Adrenal gland (tissue), 12 donors: ENCODE data around the gene DGCR8. TPM values are rescaled to one million over a fixed set of nuclear protein-coding genes. Genes with fewer than 3 reads are reported as not detected.

Source experiments
- DNase-seq, 7 donors: peaks; one replicate each; pipeline ENCODE4 v3.0.0-alpha.2; 2019 to 2020
- H3K27ac ChIP-seq, 5 donors: fragments of 200-600 bp; sonication (generic) in 4 of 5; 1 replicate in 3 of 5; 2 replicates in 2 of 5; pipeline versions ENCODE4 v1.5.1 to v1.8.0; 2016 to 2020; ENCODE audit warnings: mild to moderate bottlenecking in 1 of 5
- H3K27me3 ChIP-seq: fragments of 200-600 bp; 2 replicates; pipeline ENCODE4 v1.8.0; 2021
- H3K36me3 ChIP-seq, 2 donors: fragments of 200-600 bp; replicated peaks in 1 of 2; 1 replicate in 1 of 2; 2 replicates in 1 of 2; pipeline versions ENCODE4 v1.5.1 to v1.8.0; 2018 to 2022
- H3K4me1 ChIP-seq, 2 donors: fragments of 200-600 bp; replicated peaks in 1 of 2; 1 replicate in 1 of 2; 2 replicates in 1 of 2; pipeline versions ENCODE4 v1.5.1 to v1.8.0; 2018 to 2021
- H3K4me3 ChIP-seq, 4 donors: fragments of 200-600 bp; sonication (generic) in 3 of 4; one replicate each; pipeline ENCODE4 v1.5.1; 2016 to 2018
- H3K9me3 ChIP-seq, 3 donors: fragments of 200-600 bp; sonication (generic) in 1 of 3; replicated peaks in 1 of 3; 1 replicate in 2 of 3; 2 replicates in 1 of 3; pipeline versions ENCODE4 v1.5.1 to v1.8.0; 2016 to 2021
- CTCF ChIP-seq, 6 experiments: fragments of 450-650 bp in 4 of 6; fragments of 200-600 bp in 2 of 6; sonication (generic) in 1 of 6; IDR thresholded peaks; 1 replicate in 5 of 6; 2 replicates in 1 of 6; pipeline versions ENCODE4 v1.5.1 to v1.8.0; 2016 to 2021; ENCODE audit warnings: antibody characterized with exemption in 6 of 6, mild to moderate bottlenecking in 2 of 6, moderate library complexity in 1 of 6
- POLR2A ChIP-seq, 2 donors: fragments of 450-650 bp; IDR thresholded peaks; one replicate each; pipeline ENCODE4 v1.6.1; 2017; ENCODE audit warnings: antibody characterized with exemption in 2 of 2, mild to moderate bottlenecking in 2 of 2, moderate library complexity in 1 of 2
- WGBS, 4 donors: extraction: QIAGEN DNeasy Blood & Tissue Kit in 2 of 4; methylation state at CpG; one replicate each; pipeline versions ENCODE4 v1.1.5 to v1.1.7; 2013 to 2017; 5-methylcytosine and 5-hydroxymethylcytosine counted together
- intact Hi-C, 2 donors: fragments of 100-400 bp; cut with DNase I; formaldehyde crosslinking; loops; one replicate each; pipeline versions ENCODE4 v1.14.1 to v1.15.0; 2022 to 2023
- polyA plus RNA-seq, 3 donors: library from polyadenylated mRNA; stranded (reverse); fragments of 200-250 nt in 2 of 3; fragments of 350-450 nt in 1 of 3; fragmentation: Illumina TruSeq in 1 of 3; extraction: RNeasy Lipid Tissue Mini Kit (QIAGEN cat#74804) in 1 of 3; gene quantifications; one replicate each; pipeline ENCODE4 v1.2.3, GENCODE V29; 2013 to 2014
- total RNA-seq, 9 donors: library from RNA; depleted of rRNA in 4 of 9; stranded (reverse); fragments of >200 nt in 4 of 9; fragments of 120-200 nt in 1 of 9; fragmentation: NEBNext Ultra II Directional in 1 of 9; extraction: Animal tissue kit (Norgen Biotek cat#: 25700) in 1 of 9; gene quantifications; one replicate each; pipeline versions ENCODE4 v1.1.0 to v1.2.4, GENCODE V29; 2013 to 2023
- donor health status: healthy with polysubstance abuse.
- donor health status: Bipolar disorder and iron deficiency.
- donor health status: DM: yes; HTN: yes; CAD: no.
- donor health status: DM: no; HTN: no; CAD: no.
- donor health status: DM: no; HTN: no; CAD: no.
- donor health status: DM: yes; HTN: yes; CAD: no.

DGCR8 gene
- total and polyA plus RNA-seq, 12 donors, result 7.2 to 32.2 (median 22.4) TPM

GRCh38 chr22:20140107-20140445 is 60.0 kb downstream of the DGCR8 start:
- Histone ChIP-seq H3K4me1 (peaks cover 8 to 34% of the 10 kb centered on the region in 2 donors), H3K36me3 (peaks cover 0 to 5% of the 10 kb centered on the region in 2 donors), H3K9me3 (no peaks in the 10 kb centered on the region), H3K4me3 (no peak overlapping the region), H3K27ac (no peak overlapping the region), H3K27me3 (no peaks in the 10 kb centered on the region)
- 81 to 96% (median 88%) methylated on average over 4 to 11 of the region's 11 CpGs for WGBS, 4 donors
- intact Hi-C loops, result no loop called here
- TF ChIP-seq POLR2A (IDR thresholded peaks at IDR 0.05), result no peak
- TF ChIP-seq CTCF (IDR thresholded peaks at IDR 0.05), result no peak
- DNase-seq, result no peak

GRCh38 chr22:20140521-20140964 is 60.5 kb downstream of the DGCR8 start:
- H3K27ac ChIP-seq, result no peak overlapping the region

DNA sequence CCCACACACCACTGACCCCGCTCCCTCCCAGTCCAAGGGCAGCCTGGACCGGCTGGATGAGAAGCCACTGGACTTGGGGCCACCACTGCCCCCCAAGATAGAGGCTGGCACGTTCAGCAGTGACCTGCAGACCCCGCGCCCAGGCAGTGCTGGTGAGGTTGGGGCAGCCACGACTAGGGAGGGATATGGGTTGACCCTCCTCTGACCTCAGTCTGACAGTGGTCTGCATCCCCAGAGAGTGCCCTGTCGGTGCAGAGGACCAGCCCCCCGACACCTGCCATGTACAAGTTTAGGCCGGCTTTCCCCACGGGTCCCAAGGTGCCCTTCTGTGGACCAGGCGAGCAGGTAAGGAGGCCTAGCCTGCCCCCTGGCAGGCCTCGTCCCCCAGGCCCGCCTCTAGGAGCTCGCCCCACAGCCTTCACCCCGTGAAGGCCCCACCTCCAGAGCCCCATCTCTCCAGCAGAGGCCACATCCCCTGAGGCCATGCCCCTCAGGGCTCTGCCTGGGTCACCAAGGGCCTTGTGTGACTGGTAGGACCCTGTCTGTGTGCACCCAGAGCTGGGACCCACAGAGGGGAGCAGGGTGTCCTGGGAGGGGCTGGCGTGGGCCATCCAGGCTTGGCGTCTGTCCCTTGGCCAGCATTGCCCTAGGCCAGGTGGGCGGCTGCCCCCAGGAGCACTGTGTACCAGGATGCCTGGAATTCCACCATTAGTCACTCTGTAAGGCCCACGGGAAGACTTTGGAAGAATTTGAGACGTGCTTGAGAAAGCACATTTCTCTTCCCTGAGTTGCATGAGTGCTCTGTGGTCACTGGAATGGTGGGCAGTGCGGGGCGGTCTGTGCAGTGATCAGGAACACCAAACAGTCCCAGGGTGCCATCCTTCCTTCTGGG is 61.4 kb downstream of the DGCR8 start:
- intact Hi-C loops, result no loop called here
- Histone ChIP-seq H3K27ac (no peak overlapping the region), H3K27me3 (no peaks in the 10 kb centered on the region), H3K9me3 (no peaks in the 10 kb centered on the region), H3K36me3 (peaks cover 0 to 5% of the 10 kb centered on the region in 2 donors), H3K4me3 (no peak overlapping the region), H3K4me1 (peaks cover 8 to 20% of the 10 kb centered on the region in 2 donors)
- no peak for DNase-seq
- no peak for TF ChIP-seq POLR2A (IDR thresholded peaks at IDR 0.05)
- TF ChIP-seq CTCF (IDR thresholded peaks at IDR 0.05), result no peak
- WGBS, 4 donors, result 81 to 92% (median 88%) methylated on average over 9 to 22 of the region's 22 CpGs

More at GRCh38 chr22:20140521-20140964, 60.5 kb downstream of the DGCR8 start:
- H3K4me1 ChIP-seq, result peaks cover 8 to 29% of the 10 kb centered on the region in 2 donors
- DNase-seq, result no peak
- no peaks in the 10 kb centered on the region for H3K27me3 ChIP-seq
- intact Hi-C loops, result no loop called here
- TF ChIP-seq CTCF (IDR thresholded peaks at IDR 0.05), result no peak
- peaks cover 0 to 5% of the 10 kb centered on the region in 2 donors for H3K36me3 ChIP-seq
- H3K9me3 ChIP-seq, result no peaks in the 10 kb centered on the region
- WGBS, 4 donors, result 81 to 91% (median 86%) methylated on average over 6 to 17 of the region's 17 CpGs
- no peak overlapping the region for H3K4me3 ChIP-seq

GRCh38 chr22:20142711-20143621 is 62.9 kb downstream of the DGCR8 start:
- Histone ChIP-seq H3K36me3 (peaks cover 0 to 5% of the 10 kb centered on the region in 2 donors), H3K4me1 (peaks cover 0 to 5% of the 10 kb centered on the region in 2 donors), H3K4me3 (no peak overlapping the region), H3K9me3 (no peaks in the 10 kb centered on the region), H3K27me3 (no peaks in the 10 kb centered on the region), H3K27ac (no peak overlapping the region)
- WGBS, 4 donors, result 90 to 96% (median 94%) methylated on average over 14 to 65 of the region's 65 CpGs
- no peak for DNase-seq
- no peak for TF ChIP-seq CTCF (IDR thresholded peaks at IDR 0.05)
- no peak for TF ChIP-seq POLR2A (IDR thresholded peaks at IDR 0.05)
- intact Hi-C loops, result no loop called here
